RWPE2 (cell line): Measurements from ENCODE around the gene NSMCE1.
"Not testable (repeated sequence)": the region's sequence is repeated elsewhere in the genome, so short reads cannot be mapped to it uniquely, and the experiment has no call there.

Experiments used
- ATAC-seq: fragments of 200-7000 bp; cut with Tn5 transposase; 3 replicates; pipeline ENCODE4 v1.9.1; 2021; ENCODE audit warnings: low read depth
- DNase-seq: peaks from one replicate; pipeline ENCODE4 v3.0.0-alpha.2; 2020; ENCODE audit warnings: low spot score
- H3K27ac ChIP-seq: fragments of 450-650 bp; 2 replicates; pipeline ENCODE4 v1.5.1; 2017; ENCODE audit warnings: mild to moderate bottlenecking; ENCODE audit not compliant: poor library complexity, severe bottlenecking
- H3K27me3 ChIP-seq: fragments of 250-450 bp; sonication (Bioruptor Pico); 2 replicates; pipeline ENCODE4 v1.5.1; 2021; ENCODE audit warnings: mild to moderate bottlenecking, moderate library complexity; ENCODE audit not compliant: insufficient read depth, poor library complexity, severe bottlenecking
- H3K36me3 ChIP-seq: fragments of 250-450 bp; sonication (Bioruptor Pico); 2 replicates; pipeline ENCODE4 v1.5.1; 2020; ENCODE audit warnings: low read depth, mild to moderate bottlenecking, moderate library complexity
- H3K4me1 ChIP-seq: fragments of 250-450 bp; sonication (Bioruptor Pico); 2 replicates; pipeline ENCODE4 v1.5.1; 2021; ENCODE audit warnings: mild to moderate bottlenecking, moderate library complexity; ENCODE audit not compliant: insufficient read depth, poor library complexity, severe bottlenecking
- H3K4me3 ChIP-seq: fragments of 250-450 bp; sonication (Bioruptor Pico); 2 replicates; pipeline ENCODE4 v1.5.1; 2021; ENCODE audit warnings: mild to moderate bottlenecking, moderate library complexity; ENCODE audit not compliant: severe bottlenecking
- H3K9me3 ChIP-seq: fragments of 250-450 bp; sonication (Bioruptor Pico); 2 replicates; pipeline ENCODE4 v1.5.1; 2021; ENCODE audit warnings: mild to moderate bottlenecking, moderate library complexity; ENCODE audit not compliant: severe bottlenecking
- TF ChIP-seq, protein P1 (sequence below): fragments of 450-650 bp; IDR thresholded peaks from one replicate; pipeline ENCODE4 v1.5.1; 2017; ENCODE audit warnings: mild to moderate bottlenecking, moderate library complexity; ENCODE audit not compliant: poor library complexity, severe bottlenecking

The NSMCE1 gene

DNA sequence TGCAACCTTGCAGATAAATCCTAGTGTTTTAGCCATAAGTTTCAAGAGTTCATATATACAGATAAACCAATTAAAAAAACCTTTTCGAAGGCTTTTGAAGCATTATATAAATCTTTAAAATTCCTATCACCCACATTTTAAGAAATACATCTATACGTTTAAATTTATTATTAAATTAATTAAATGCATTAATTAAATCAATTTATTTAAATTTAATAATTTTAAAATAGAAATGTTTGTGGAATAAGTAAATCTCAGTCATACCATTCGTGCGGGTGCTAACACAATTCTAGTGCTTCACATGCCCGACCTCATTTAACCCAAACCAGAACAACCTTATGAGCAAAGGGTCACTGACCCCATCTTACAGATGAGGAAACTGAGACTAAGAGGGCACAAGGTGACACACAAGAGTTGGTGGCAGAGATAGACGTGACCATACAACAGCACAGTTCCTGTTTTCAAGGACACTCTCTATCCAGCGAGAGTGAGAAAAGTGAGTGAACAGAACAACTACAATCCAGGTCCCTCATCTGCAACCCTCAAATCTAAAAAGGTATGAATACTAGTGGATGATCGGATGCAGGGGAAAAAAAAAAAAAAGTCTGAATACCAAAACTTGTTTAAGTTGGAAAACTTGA, 1.4 kb downstream of the NSMCE1 start:
- DNase-seq: no peak
- TF ChIP-seq, protein P1, sequence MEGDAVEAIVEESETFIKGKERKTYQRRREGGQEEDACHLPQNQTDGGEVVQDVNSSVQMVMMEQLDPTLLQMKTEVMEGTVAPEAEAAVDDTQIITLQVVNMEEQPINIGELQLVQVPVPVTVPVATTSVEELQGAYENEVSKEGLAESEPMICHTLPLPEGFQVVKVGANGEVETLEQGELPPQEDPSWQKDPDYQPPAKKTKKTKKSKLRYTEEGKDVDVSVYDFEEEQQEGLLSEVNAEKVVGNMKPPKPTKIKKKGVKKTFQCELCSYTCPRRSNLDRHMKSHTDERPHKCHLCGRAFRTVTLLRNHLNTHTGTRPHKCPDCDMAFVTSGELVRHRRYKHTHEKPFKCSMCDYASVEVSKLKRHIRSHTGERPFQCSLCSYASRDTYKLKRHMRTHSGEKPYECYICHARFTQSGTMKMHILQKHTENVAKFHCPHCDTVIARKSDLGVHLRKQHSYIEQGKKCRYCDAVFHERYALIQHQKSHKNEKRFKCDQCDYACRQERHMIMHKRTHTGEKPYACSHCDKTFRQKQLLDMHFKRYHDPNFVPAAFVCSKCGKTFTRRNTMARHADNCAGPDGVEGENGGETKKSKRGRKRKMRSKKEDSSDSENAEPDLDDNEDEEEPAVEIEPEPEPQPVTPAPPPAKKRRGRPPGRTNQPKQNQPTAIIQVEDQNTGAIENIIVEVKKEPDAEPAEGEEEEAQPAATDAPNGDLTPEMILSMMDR: no peak
- no peaks in the 10 kb centered on the region; the same call in 1 of the 2 replicates for H3K36me3 ChIP-seq
- ATAC-seq: no peak
- peaks cover 19% of the 10 kb centered on the region for H3K4me1 ChIP-seq
- no peaks in the 10 kb centered on the region for H3K27me3 ChIP-seq
- H3K9me3 ChIP-seq: no peaks in the 10 kb centered on the region
- no peak overlapping the region for H3K27ac ChIP-seq
- no peak overlapping the region for H3K4me3 ChIP-seq

DNA sequence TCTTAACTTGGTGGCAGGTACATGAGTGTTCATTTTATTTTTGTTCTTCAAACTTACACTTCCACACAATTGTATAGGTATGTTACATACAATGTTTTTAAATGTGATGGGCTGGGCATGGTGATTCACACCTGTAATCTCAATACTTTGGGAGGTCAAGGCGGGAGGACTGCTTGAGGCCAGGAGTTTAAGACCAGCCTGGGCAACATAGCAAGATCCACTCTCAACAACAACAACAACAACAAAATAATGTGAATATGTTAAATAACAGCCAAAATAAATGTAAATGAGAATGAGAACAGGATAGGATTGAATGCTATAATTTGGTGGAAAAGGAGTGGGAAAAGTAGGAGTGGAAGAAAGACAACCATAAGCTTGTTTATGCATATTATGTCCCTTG, 2.6 kb downstream of the NSMCE1 start:
- TF ChIP-seq, protein P1: no peak
- Histone ChIP-seq H3K27ac (no peak overlapping the region), H3K36me3 (no peaks in the 10 kb centered on the region; the same call in 1 of the 2 replicates), H3K27me3 (no peaks in the 10 kb centered on the region), H3K4me3 (no peak overlapping the region), H3K4me1 (peaks cover 19% of the 10 kb centered on the region), H3K9me3 (no peaks in the 10 kb centered on the region)
- ATAC-seq: no peak
- DNase-seq: no peak

DNA sequence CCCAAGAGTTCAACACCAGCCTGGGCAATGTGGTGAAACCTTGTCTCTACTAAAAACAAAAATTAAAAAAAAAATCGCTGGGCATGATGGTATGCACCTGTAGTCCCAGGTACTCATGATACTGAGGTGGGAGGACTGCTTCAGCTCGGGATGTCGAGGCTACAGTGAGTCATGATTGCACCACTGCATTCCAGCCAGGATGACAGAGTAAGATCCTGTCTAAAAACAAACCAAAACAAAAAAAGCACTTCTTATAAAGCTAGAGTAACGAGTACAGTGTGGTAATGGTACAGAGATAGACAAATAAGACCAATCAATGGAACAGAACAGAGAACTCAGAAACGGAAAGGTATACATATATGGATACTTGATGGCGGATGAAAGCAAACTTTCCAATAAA, 4.4 kb downstream of the NSMCE1 start:
- TF ChIP-seq, protein P1: no peak
- Histone ChIP-seq H3K36me3 (no peaks in the 10 kb centered on the region; the same call in 1 of the 2 replicates), H3K4me1 (peaks cover 11% of the 10 kb centered on the region), H3K9me3 (no peaks in the 10 kb centered on the region), H3K27me3 (no peaks in the 10 kb centered on the region), H3K27ac (peak overlapping the region; percentile 57), H3K4me3 (no peak overlapping the region)
- DNase-seq (no peak), ATAC-seq (peak; percentile 94)

DNA sequence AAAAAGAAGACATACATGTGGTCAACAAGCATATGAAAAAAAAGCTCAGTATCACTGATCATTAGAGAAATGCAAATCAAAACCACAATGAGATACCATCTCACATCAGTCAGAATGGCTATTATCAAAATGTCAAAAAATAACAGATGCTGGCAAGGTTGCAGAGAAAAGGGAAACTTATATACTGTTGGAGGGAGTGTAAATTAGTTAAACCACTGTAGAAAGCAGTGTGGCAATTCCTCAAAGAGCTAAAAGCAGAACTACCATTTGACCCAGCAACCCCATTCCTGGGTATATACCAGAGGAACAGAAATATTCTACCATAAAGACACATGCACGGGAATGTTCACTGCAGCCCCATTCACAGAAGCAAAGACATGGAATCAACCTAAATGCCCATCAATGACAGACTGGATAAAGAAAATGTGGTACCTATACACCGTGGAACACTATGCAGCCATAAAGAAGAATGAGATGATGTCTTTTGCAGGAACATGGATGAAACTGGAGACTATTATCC, 5.6 kb downstream of the NSMCE1 start:
- not testable (repeated sequence) for H3K27me3 ChIP-seq, H3K9me3 ChIP-seq, H3K4me3 ChIP-seq, H3K36me3 ChIP-seq, DNase-seq, H3K27ac ChIP-seq, ATAC-seq
- peaks cover 20% of the 10 kb centered on the region for H3K4me1 ChIP-seq

DNA sequence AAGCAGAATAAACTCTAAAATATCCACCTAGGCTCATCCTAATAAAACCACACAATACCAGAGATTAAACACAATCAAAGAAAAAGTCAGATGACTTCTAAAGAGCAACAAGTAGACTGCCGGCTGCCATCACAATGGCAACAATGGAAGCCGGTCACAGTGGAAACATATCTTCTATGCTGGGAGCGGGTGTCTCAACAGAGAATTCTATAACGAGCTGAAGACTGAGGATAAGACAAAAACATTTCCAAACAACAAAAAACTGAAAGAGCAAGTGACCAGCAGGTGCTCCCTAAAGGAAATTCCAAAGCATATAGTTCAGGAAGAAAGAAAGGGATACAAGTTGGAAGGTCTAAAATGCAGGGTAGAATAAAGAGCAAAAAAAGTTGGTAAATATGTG, 8.9 kb downstream of the NSMCE1 start:
- Histone ChIP-seq H3K9me3 (no peaks in the 10 kb centered on the region), H3K27me3 (no peaks in the 10 kb centered on the region), H3K27ac (peak overlapping the region; percentile 85), H3K4me1 (peaks cover 21% of the 10 kb centered on the region), H3K4me3 (no peak overlapping the region), H3K36me3 (peaks cover 26% of the 10 kb centered on the region)
- no peak for DNase-seq
- ATAC-seq: no peak
- TF ChIP-seq, protein P1: no peak
